Measurements from ENCODE around the gene CNTLN.
"Not testable (repeated sequence)": the region's sequence is repeated elsewhere in the genome, so short reads cannot be mapped to it uniquely, and the experiment has no call there.

The CNTLN gene

GRCh38 chr9:17491780-17492179 is 356.9 kb downstream of the CNTLN start:
- no peak for DNase-seq (ENCODE audit: low read depth)

GRCh38 chr9:17503196-17503595 is 368.4 kb downstream of the CNTLN start:
- no peak for DNase-seq (ENCODE audit: low read depth)

GRCh38 chr9:17509151-17509550 is 374.3 kb downstream of the CNTLN start:
- no peak for DNase-seq (ENCODE audit: low read depth)

GRCh38 chr9:17509701-17510100 is 374.9 kb downstream of the CNTLN start:
- no peak for DNase-seq (ENCODE audit: low read depth)

GRCh38 chr9:17519761-17520160 is 384.9 kb downstream of the CNTLN start:
- DNase-seq (ENCODE audit: low read depth) = no peak

GRCh38 chr9:17520268-17521064 is 385.6 kb downstream of the CNTLN start:
- DNase-seq (ENCODE audit: low read depth) = no peak

GRCh38 chr9:17521100-17521855 is 386.4 kb downstream of the CNTLN start:
- DNase-seq (ENCODE audit: low read depth) = no peak

GRCh38 chr9:17526726-17527125 is 391.9 kb downstream of the CNTLN start:
- not testable (repeated sequence) for DNase-seq (ENCODE audit: low read depth)

GRCh38 chr9:17528859-17529258 is 394.0 kb downstream of the CNTLN start:
- no peak for DNase-seq (ENCODE audit: low read depth)

GRCh38 chr9:17531642-17532254 is 396.9 kb downstream of the CNTLN start:
- DNase-seq (ENCODE audit: low read depth) = peak; percentile 24

GRCh38 chr9:17532461-17532860 is 397.6 kb downstream of the CNTLN start:
- no peak for DNase-seq (ENCODE audit: low read depth)

- no peak for DNase-seq (ENCODE audit: low read depth)
Measured at GRCh38 chr9:17535176-17535575, 400.3 kb downstream of the CNTLN start.

- DNase-seq (ENCODE audit: low read depth) = no peak
Measured at GRCh38 chr9:17536027-17536426, 401.2 kb downstream of the CNTLN start.

- DNase-seq (ENCODE audit: low read depth) = no peak
Measured at GRCh38 chr9:17551023-17551422, 416.2 kb downstream of the CNTLN start.

Measured in HS-5 (cell line).